Neural crest cell (in vitro differentiated cells): ENCODE measurements around the gene PFKFB3. TPM values are rescaled to one million over a fixed set of nuclear protein-coding genes. Genes with fewer than 3 reads are reported as not detected.
"Not testable (repeated sequence)": the region's sequence is repeated elsewhere in the genome, so short reads cannot be mapped to it uniquely, and the experiment has no call there.

Experiments used
- DNase-seq: peaks from one replicate; pipeline ENCODE4 v3.0.0; 2021; ENCODE audit warnings: low read depth, mixed read lengths, low spot score
- H3K27ac Mint-ChIP-seq: one replicate; pipeline ENCODE4 v1.8.0; 2021; ENCODE audit warnings: mild to moderate bottlenecking, mixed read lengths; ENCODE audit not compliant: unreplicated experiment
- H3K27me3 Mint-ChIP-seq: 2 replicates; pipeline ENCODE4 v1.8.0; 2021; ENCODE audit warnings: low read depth, mild to moderate bottlenecking, mixed read lengths
- H3K36me3 Mint-ChIP-seq: 2 replicates; pipeline ENCODE4 v1.8.0; 2021; ENCODE audit warnings: low read depth, mild to moderate bottlenecking, mixed read lengths
- H3K4me1 Mint-ChIP-seq: 2 replicates; pipeline ENCODE4 v1.8.0; 2021; ENCODE audit warnings: mixed read lengths
- H3K4me3 Mint-ChIP-seq: one replicate; pipeline ENCODE4 v1.8.0; 2021; ENCODE audit warnings: mild to moderate bottlenecking, mixed read lengths
- H3K9me3 Mint-ChIP-seq: 2 replicates; pipeline ENCODE4 v1.8.0; 2021; ENCODE audit warnings: mixed read lengths
- total RNA-seq: library from RNA; stranded (reverse); gene quantifications from 2 replicates; pipeline ENCODE4 v1.2.1, GENCODE V29; 2021
- TF ChIP-seq, protein P1 (sequence below): fragments of 200-600 bp; sonication (generic); conservative IDR thresholded peaks from 2 replicates; pipeline ENCODE4 v1.5.0; 2021; ENCODE audit warnings: antibody characterized with exemption, mild to moderate bottlenecking

PFKFB3 gene
- total RNA-seq, 1 donor from 2014 or later: 36.7 TPM

DNA sequence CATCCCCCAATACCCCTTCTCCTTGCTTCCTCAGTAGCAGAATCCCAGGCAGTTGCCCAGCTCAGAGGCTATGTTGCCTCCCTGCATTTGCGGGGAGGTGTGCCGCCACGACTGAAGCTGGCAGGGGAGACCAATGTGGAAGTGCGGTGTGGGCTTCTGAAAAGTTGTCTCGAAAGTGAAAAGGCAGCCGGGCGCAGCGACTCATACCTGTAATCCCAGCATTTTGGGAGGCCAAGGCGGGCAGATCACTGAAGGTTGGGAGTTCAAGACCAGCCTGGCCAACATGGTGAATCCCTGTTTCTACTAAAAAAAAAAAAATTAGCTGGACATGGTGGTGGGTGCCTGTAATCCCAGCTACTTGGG, 15.9 kb upstream of the PFKFB3 start:
- H3K9me3 Mint-ChIP-seq: no peaks in the 10 kb centered on the region
- no peak overlapping the region for H3K4me3 Mint-ChIP-seq
- H3K27ac Mint-ChIP-seq: no peak overlapping the region
- peaks cover 5% of the 10 kb centered on the region for H3K4me1 Mint-ChIP-seq
- DNase-seq: no peak
- TF ChIP-seq, protein P1, sequence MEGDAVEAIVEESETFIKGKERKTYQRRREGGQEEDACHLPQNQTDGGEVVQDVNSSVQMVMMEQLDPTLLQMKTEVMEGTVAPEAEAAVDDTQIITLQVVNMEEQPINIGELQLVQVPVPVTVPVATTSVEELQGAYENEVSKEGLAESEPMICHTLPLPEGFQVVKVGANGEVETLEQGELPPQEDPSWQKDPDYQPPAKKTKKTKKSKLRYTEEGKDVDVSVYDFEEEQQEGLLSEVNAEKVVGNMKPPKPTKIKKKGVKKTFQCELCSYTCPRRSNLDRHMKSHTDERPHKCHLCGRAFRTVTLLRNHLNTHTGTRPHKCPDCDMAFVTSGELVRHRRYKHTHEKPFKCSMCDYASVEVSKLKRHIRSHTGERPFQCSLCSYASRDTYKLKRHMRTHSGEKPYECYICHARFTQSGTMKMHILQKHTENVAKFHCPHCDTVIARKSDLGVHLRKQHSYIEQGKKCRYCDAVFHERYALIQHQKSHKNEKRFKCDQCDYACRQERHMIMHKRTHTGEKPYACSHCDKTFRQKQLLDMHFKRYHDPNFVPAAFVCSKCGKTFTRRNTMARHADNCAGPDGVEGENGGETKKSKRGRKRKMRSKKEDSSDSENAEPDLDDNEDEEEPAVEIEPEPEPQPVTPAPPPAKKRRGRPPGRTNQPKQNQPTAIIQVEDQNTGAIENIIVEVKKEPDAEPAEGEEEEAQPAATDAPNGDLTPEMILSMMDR: no peak
- H3K27me3 Mint-ChIP-seq: no peaks in the 10 kb centered on the region
- peaks cover 3% of the 10 kb centered on the region for H3K36me3 Mint-ChIP-seq

DNA sequence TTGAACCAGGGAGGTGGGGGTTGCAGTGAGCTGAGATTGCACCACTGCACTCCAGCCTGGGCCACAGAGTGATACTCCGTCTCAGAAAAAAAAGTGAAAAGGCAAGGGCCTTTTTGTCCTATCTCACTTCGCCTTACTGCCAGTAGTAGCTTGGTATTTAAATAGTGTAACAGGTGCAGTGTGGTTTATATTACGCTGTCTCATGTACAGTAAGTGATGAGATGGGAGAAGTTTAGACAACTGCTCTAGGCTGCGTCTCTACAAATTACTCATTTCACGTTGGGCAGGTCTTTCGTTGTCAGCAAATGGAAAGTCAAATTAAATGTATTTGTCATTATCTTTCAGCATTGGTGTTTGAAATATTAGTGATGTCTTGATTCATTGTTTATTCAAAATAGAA, 15.5 kb upstream of the PFKFB3 start:
- DNase-seq: no peak
- peaks cover 5% of the 10 kb centered on the region for H3K4me1 Mint-ChIP-seq
- TF ChIP-seq, protein P1: no peak
- no peak overlapping the region for H3K4me3 Mint-ChIP-seq
- H3K27me3 Mint-ChIP-seq: no peaks in the 10 kb centered on the region
- H3K27ac Mint-ChIP-seq: no peak overlapping the region
- H3K36me3 Mint-ChIP-seq: peaks cover 3% of the 10 kb centered on the region
- no peaks in the 10 kb centered on the region for H3K9me3 Mint-ChIP-seq

DNA sequence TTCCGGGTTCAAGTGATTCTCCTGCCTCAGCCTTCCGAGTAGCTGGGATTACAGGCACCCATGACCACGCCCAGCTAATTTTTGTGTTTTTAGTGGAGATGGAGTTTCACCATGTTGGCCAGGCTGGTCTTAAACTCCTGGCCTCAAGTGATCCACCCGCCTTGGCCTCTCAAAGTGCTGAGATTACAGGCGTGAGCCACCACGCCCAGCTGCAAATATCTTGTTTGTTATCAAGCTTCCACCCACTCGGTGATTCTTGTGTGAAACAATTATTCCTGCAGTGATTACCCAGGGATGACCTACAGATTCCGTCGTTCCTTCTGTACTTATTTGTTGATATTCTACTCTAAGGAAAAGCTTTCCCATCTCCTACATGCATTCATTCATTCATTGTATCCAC, 12.7 kb upstream of the PFKFB3 start:
- H3K4me1 Mint-ChIP-seq, H3K9me3 Mint-ChIP-seq, H3K4me3 Mint-ChIP-seq, H3K36me3 Mint-ChIP-seq, DNase-seq, H3K27ac Mint-ChIP-seq, H3K27me3 Mint-ChIP-seq: not testable (repeated sequence)

DNA sequence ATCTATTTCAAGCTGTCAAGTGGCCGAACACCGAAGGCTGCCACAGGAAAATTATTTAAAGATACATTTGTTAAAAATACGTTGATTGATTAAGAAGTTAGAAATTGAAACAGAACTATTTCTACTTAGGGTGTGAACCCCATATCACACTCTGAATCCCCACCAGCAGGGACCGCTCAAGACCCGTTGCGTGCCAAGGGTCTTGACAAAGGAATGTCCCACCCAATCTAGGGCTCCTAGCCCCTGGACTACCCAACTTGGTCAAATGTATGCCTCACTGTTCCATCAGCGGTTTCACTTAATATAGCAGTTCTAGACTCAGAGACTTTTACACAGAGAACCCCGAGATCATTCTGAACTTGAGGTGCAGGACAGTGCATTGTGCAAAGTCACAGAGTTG, 11.6 kb upstream of the PFKFB3 start:
- Mint-ChIP-seq H3K9me3 (no peaks in the 10 kb centered on the region), H3K27me3 (no peaks in the 10 kb centered on the region), H3K4me3 (no peak overlapping the region), H3K4me1 (no peaks in the 10 kb centered on the region), H3K36me3 (peaks cover 3% of the 10 kb centered on the region), H3K27ac (no peak overlapping the region)
- TF ChIP-seq, protein P1: no peak
- no peak for DNase-seq

DNA sequence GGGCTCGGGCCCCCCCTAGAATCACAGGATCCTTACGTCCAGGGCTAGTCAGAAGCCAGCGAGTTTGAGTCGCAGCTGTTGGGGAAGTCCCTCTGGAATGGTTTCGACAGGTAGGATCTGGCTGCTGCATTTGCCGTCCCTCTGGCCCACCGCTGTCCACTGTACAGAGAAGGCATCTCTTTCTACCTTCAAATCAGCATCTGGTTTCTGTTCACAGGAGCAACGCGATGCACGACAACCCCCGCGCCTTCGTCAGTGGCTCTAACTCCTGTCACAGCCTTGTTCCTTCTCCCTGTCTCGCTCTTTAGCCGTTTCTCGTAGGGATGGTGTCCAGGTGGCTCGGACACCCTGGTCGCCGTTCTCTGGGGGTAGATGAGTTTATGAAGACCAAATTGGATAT, 11.2 kb upstream of the PFKFB3 start:
- Mint-ChIP-seq H3K27ac (peak overlapping the region; percentile 63), H3K4me3 (no peak overlapping the region), H3K36me3 (peaks cover 3% of the 10 kb centered on the region), H3K27me3 (no peaks in the 10 kb centered on the region), H3K9me3 (no peaks in the 10 kb centered on the region), H3K4me1 (no peaks in the 10 kb centered on the region)
- no peak for DNase-seq
- TF ChIP-seq, protein P1: no peak

DNA sequence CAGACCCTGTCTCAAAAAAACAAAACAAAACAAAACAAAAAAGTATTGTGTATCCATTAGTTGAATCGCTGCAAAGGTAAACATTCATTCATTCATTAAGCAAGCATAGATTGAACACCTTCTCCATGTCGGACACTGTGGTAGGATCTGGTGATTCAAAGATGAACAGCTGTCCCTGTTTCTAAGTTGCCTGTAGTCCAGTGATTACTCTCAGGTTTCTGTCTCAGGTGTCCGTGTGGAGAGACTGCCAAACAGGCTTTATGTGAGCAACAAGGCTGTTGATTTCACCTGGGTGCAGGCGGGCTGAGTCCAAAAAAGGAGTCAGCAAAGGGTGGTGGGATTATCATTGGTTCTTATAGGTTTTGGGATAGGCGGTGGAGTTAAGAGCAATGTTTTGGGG, 9.4 kb upstream of the PFKFB3 start:
- not testable (repeated sequence) for H3K4me3 Mint-ChIP-seq, DNase-seq, H3K36me3 Mint-ChIP-seq, H3K9me3 Mint-ChIP-seq, H3K4me1 Mint-ChIP-seq, H3K27me3 Mint-ChIP-seq, H3K27ac Mint-ChIP-seq

DNA sequence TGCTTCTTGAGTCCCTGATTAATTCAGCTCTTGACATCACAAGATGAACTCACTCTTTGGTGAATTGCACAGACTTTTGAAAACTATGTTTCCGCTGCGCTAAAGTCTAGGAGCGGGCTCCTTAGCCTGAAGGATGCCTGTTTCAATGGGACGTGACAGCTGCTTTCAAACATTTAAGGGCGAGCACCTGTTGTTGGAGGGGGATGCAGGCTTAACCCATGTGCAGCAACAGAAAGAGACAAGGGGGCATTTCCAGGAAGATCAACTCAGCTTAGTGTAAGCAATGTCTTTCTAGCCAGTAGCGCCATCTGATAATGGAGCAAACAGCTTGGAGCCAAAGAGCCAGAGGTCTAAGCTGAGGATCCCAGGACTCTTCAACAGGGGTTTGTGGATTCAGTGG, 8.4 kb upstream of the PFKFB3 start:
- DNase-seq: no peak
- Mint-ChIP-seq H3K27ac (no peak overlapping the region), H3K4me3 (no peak overlapping the region), H3K27me3 (peaks cover 13% of the 10 kb centered on the region), H3K4me1 (no peaks in the 10 kb centered on the region), H3K9me3 (no peaks in the 10 kb centered on the region), H3K36me3 (peaks cover 3% of the 10 kb centered on the region)
- TF ChIP-seq, protein P1: no peak
